NCI-H82 treated with DMSO at 0.1 percent for 48 hours (cell line): Measurements from ENCODE around the gene OR51Q1.

Source experiments
- DNase-seq: peaks from one replicate; lab custom pipeline; 2025; ENCODE audit not compliant: unreplicated experiment; lab: John Stamatoyannopoulos, UW

OR51Q1 gene

DNA sequence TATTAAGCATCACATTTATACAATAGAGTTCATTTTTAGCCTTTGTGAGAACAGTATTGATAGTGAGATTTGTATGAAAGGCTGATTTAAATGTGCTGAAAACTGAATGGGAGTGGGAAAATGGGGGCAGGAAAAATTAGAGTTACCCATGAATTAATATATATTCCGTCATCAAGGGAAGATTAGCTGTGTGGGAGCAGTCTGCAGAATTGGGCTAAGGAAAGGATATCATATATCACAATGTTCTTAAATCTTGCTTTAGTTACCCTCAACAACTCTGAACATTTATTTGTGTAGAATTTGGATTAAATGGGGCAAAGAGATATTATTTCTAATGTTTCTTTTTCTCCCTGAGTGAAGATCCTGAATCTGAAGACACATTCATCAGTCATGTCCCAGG, at the start of gene OR51Q1:
TSS of gene OR51Q1 (plus strand) at position 301 of the 400 bp plus-strand sequence. CDS start at position 391, 90 bp downstream.
- no peak for DNase-seq

DNA sequence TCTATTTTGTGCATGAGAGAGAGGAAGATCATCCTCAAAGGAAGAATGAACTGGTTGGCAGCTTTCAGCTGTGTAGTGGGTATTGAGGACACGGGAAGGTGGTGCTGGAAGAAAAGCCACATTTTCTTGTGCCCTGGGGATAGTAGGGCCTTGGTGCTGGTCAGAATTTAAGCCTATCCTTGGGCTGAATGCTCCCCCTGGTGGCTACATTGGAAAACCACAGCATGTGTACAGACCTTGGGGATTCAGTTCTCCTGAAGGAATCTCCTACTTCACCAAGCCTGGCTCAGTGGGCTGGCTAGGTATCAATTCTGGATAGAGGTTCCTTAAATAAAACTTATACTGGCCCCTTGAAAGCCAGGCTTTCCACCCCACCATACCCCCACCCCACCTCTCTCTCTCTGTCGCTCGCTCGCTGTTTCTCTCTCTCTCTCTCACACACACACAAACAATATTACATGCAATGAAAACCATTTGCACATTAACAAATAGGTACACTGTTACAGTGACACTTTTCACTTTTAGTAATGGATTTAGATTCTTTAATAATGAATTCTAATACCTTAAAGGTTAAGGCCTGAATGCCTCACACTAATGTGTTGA, 41.1 kb upstream of the OR51Q1 start:
- DNase-seq, result no peak

DNA sequence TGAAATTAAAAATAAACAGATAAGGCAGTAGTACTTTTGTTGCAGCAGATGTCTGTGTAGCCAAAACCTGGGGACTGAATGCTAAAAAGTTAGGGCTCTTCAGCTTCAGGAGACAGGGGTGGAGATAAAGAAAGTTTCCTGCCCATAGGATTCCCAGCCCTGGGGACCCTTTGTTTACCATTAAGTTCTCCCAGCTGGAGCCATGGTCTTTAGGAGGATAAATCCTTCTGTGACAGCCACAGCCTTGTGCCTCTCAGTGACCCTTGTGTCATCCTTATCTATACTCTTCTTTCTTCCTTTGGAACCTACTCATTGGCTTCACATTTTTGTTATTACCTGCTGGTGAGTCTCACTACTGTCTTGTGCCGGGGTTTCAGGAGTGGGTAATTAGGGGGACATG, 38.3 kb upstream of the OR51Q1 start, which contains the start of gene OR51M1:
TSS of gene OR51M1 (plus strand) at position 237 of the 400 bp plus-strand sequence. CDS start 5,587 bp downstream, outside the sequence.
- no peak for DNase-seq

- DNase-seq, result no peak
Observed at GRCh38 chr11:5384335-5384734, 37.6 kb upstream of the OR51Q1 start.

GRCh38 chr11:5390210-5390609, 31.7 kb upstream of the OR51Q1 start:
- DNase-seq, result no peak

GRCh38 chr11:5394091-5394490, 27.8 kb upstream of the OR51Q1 start:
- DNase-seq, result no peak

GRCh38 chr11:5398936-5399335, 23.0 kb upstream of the OR51Q1 start:
- no peak for DNase-seq

DNA sequence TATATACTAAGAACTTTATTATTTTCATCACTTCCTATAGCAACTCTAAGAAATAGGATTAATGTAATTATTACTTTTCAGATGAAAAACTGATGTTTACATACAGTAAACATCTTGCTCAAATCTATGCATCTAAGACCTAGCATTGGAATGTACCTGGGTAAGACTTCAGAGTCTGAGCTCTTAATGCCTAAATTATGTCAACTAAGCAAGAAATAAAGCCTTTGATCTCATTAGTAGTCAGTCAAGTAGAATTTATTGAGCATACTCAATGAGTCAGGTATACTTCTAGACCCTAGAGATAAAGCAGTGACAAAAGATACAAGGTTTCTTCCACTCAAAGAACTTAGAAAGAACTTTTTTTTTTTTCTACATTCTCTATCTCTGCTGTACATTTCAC, 16.7 kb upstream of the OR51Q1 start:
- DNase-seq, result no peak

GRCh38 chr11:5420993-5421392, 918 bp upstream of the OR51Q1 start:
- no peak for DNase-seq

DNA sequence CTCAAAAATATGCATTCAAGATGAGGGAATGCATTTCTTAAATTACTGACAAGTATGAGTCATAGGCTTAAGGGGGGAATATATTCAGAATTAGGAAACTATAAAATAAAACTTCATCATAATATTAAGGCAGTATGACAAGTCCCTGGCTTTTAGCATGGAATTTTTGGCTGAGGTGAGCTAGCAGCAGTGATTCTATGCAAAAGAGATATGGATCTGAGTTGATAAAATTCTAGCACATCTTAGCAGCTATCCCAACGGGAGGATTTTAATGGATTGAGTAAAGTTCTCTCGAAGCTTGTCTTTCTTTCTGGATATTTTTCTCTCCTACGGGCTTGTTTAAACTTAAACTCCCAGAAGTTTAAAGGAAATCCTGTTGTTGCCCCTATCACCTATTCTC, 1.2 kb downstream of the OR51Q1 start:
- DNase-seq, result no peak

- no peak for DNase-seq
Observed at GRCh38 chr11:5441414-5441813, 19.5 kb downstream of the OR51Q1 start, which contains the start of gene OR51I1. OR51I1 (minus strand) TSS chr11:5441514; CDS start chr11:5441514, 0 bp downstream.

DNA sequence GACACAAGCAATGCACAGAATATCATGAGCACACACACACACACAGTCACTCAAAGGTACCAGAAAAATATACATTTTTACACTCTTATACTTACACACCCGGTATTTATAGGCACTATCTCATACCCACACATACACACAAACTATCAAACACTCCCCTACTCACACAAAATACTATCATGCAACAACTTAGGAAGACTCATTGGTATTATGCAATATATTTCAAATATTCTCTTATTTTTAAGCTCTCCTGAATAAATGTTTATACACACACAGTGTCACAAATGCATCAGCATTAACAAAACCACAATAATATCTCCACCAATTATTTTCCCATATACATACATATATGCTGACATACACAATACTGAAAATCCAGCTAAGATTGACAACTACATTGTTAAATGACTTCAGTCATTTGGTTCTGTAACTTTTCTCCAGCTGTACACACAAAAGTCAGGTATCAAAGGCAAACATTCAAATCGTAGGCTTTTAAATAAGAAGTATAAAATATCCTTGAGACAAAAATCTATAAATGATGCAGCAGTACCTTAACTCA, 22.0 kb downstream of the OR51Q1 start:
- no peak for DNase-seq

GRCh38 chr11:5449023-5449422, 27.1 kb downstream of the OR51Q1 start, which contains the start of gene OR51I2:
OR51I2 (plus strand) TSS chr11:5449323; CDS start chr11:5453489, 4,166 bp downstream.
- no peak for DNase-seq

DNA sequence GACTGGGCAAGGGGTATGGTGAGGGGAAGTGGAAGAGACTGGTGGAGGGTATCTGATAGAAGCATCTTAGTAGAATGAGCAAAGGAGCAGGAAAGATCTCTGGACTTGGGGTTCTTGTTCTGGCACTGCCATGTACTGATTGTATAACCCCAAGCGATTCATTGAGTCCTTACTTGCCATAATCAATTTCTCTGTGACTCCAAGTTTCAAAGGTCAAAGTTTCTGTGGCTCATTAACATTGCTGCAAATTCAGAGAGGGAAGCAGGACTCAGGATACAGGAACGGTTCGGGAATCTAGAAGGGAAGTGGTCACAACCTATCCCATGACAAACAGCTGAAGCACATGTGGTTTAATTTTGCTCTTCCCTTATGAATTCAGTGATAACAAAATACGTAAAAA, 27.5 kb downstream of the OR51Q1 start:
- DNase-seq, result no peak

DNA sequence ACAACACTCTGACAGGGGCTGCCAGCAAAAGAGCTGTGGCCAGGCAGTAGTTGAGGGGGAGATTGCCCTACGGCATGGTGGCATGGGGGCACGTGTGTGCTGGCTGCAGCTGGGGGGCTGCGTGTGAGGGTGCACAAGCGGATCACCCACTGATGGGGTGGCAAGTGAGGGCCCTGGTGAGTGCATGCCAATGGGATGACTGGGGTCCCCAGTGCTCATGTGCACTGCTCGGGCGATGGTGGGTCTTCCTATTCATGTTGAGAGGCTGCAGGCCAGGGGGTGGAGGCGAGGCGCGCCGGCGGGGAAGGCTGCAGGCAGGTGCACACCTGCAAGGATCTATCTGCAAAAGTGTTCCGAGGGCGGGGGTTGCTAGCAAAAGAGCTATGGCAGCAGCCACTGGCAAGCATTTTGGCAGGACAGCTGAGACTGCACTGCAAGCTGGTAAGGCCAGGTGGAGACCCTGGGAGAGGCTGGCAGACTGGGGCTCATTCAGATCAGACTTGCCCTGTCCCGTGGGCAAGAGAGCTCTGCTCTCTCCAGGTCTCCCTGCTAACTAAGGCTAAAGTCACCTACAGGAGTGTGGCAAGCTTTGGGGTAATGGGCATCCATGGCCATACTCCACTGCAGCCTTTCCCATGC, 39.2 kb downstream of the OR51Q1 start:
- DNase-seq, result no peak

GRCh38 chr11:5467527-5467926, 45.6 kb downstream of the OR51Q1 start:
- DNase-seq, result no peak
